Endothelial cell of umbilical vein (primary cell): Measurements from ENCODE around the gene DIO1. TPM values are rescaled to one million over a fixed set of nuclear protein-coding genes. Genes with fewer than 3 reads are reported as not detected.

Experiments used
- BruUV-seq: library from RNA; stranded (reverse); fragments of 400-500 nt; replicated peaks from 2 replicates; lab custom pipeline; 2021; lab: Mats Ljungman, UMichigan
- CTCF ChIA-PET: fragments of 300-600, 350-600 bp; sonication (Branson Sonifier 250); formaldehyde crosslinking; loops from one replicate; lab custom pipeline; 2021; ENCODE audit warnings: antibody characterized with exemption, inconsistent platforms; lab: Charles Lee
- POLR2A ChIA-PET: fragments of 300-600, 350-600 bp; sonication (Branson Sonifier 250); formaldehyde crosslinking; loops from one replicate; lab custom pipeline; 2021; ENCODE audit warnings: antibody characterized with exemption, inconsistent platforms; lab: Charles Lee
- DNase-seq: peaks from one replicate; pipeline ENCODE4 v3.0.0-alpha.2; 2011; ENCODE audit warnings: low read depth, low spot score
- FAIRE-seq: peaks from 2 replicates; lab custom pipeline; 2011; peaks lifted over from hg19 to GRCh38; lab: Jason Lieb, UNC
- H2AFZ ChIP-seq: 2 replicates; pipeline ENCODE4 v1.6.0; 2012; ENCODE audit warnings: low read depth, low read length, control low read depth, inconsistent platforms
- H3K27ac ChIP-seq: 2 replicates; pipeline ENCODE4 v1.5.1; 2011; ENCODE audit warnings: low read depth, mild to moderate bottlenecking, control low read depth, low read length, moderate library complexity; ENCODE audit not compliant: insufficient read depth
- H3K27me3 ChIP-seq, 2 experiments: 2 replicates each; pipeline versions ENCODE4 v1.6.0 to v1.6.1; 2011; ENCODE audit warnings: low read length in 2 of 2, mixed read lengths in 1 of 2; ENCODE audit not compliant: control insufficient read depth in 2 of 2, insufficient read depth in 2 of 2
- H3K36me3 ChIP-seq, 2 experiments: 2 replicates in 1 of 2; 3 replicates in 1 of 2; pipeline ENCODE4 v1.5.1; 2011; ENCODE audit warnings: low read length in 2 of 2, mild to moderate bottlenecking in 1 of 2, moderate library complexity in 1 of 2; ENCODE audit not compliant: control insufficient read depth in 2 of 2, insufficient read depth in 2 of 2; ENCODE audit errors: extremely low read depth in 1 of 2
- H3K4me1 ChIP-seq: 3 replicates; pipeline ENCODE4 v1.5.1; 2011; ENCODE audit warnings: mild to moderate bottlenecking, low read length; ENCODE audit not compliant: control insufficient read depth, insufficient read depth; ENCODE audit errors: extremely low read depth
- H3K4me2 ChIP-seq: 2 replicates; pipeline ENCODE4 v1.6.1; 2011; ENCODE audit warnings: low read length, control low read depth, mixed read lengths; ENCODE audit not compliant: insufficient read depth
- H3K4me3 ChIP-seq, 3 experiments: fragments of 200-600 bp in 1 of 3; sonication (generic), shearing (Covaris generic) in 1 of 3; replicated peaks in 1 of 3; 2 replicates each; pipeline ENCODE4 v1.5.1; 2011 to 2016; ENCODE audit warnings: control low read depth in 3 of 3, low read length in 3 of 3, mild to moderate bottlenecking in 2 of 3, inconsistent platforms in 1 of 3, low read depth in 1 of 3, moderate library complexity in 1 of 3; ENCODE audit not compliant: insufficient read depth in 1 of 3
- H3K79me2 ChIP-seq: 2 replicates; pipeline ENCODE4 v1.6.0; 2012; ENCODE audit warnings: low read length, inconsistent platforms; ENCODE audit not compliant: control insufficient read depth, insufficient read depth
- H3K9ac ChIP-seq: replicated peaks from 2 replicates; pipeline ENCODE3; 2011; ENCODE audit warnings: low read length, control low read depth; ENCODE audit not compliant: insufficient read depth; ENCODE audit errors: extremely low read depth
- H3K9me1 ChIP-seq: replicated peaks from 3 replicates; pipeline ENCODE4 v1.6.0; 2011; ENCODE audit warnings: mild to moderate bottlenecking, low read length; ENCODE audit not compliant: control insufficient read depth, insufficient read depth; ENCODE audit errors: extremely low read depth
- H3K9me3 ChIP-seq: replicated peaks from 2 replicates; pipeline ENCODE4 v1.5.1; 2012; ENCODE audit warnings: low read length, inconsistent platforms; ENCODE audit not compliant: control insufficient read depth, insufficient read depth
- H4K20me1 ChIP-seq: replicated peaks from 2 replicates; pipeline ENCODE3; 2011; ENCODE audit warnings: mild to moderate bottlenecking, low read length; ENCODE audit not compliant: control insufficient read depth, insufficient read depth; ENCODE audit errors: extremely low read depth
- FOS ChIP-seq: IDR thresholded peaks from 2 replicates; pipeline ENCODE4 v1.6.1; 2011; ENCODE audit warnings: mild to moderate bottlenecking, low read length, moderate library complexity, borderline replicate concordance; ENCODE audit not compliant: insufficient read depth
- GATA2 ChIP-seq: IDR thresholded peaks from 2 replicates; pipeline ENCODE4 v1.7.0; 2011; ENCODE audit warnings: low read depth, mild to moderate bottlenecking, moderate library complexity, mixed read lengths, low read length; ENCODE audit not compliant: insufficient read length, insufficient read depth
- JUN ChIP-seq: IDR thresholded peaks from 2 replicates; pipeline ENCODE4 v1.6.1; 2011; ENCODE audit warnings: borderline replicate concordance, low read depth; ENCODE audit not compliant: insufficient read length, insufficient read depth
- MYC ChIP-seq: IDR thresholded peaks from one replicate; pipeline ENCODE4 v1.6.1; 2011; ENCODE audit warnings: mild to moderate bottlenecking, low read depth, low read length
- POLR2A ChIP-seq: IDR thresholded peaks from 2 replicates; pipeline ENCODE4 v1.6.1; 2012; ENCODE audit warnings: low read depth, mild to moderate bottlenecking, control low read depth, low read length
- POLR2AphosphoS5 ChIP-seq: IDR thresholded peaks from 2 replicates; pipeline ENCODE4 v1.6.1; 2012; ENCODE audit warnings: low read depth, mild to moderate bottlenecking, control low read depth, low read length, moderate library complexity; ENCODE audit not compliant: insufficient read depth
- dilution Hi-C: fragments of 300-500 bp; cut with MboI; formaldehyde crosslinking; loops from one replicate; pipeline ENCODE4 v1.15.0; 2019; ENCODE audit warnings: low sequenced_read_pairs; ENCODE audit not compliant: extremely low pct_ligation_motif_present
- intact Hi-C: fragments of 100-400 bp; cut with micrococcal nuclease; formaldehyde crosslinking; loops from one replicate; pipeline ENCODE4 v1.10.0; 2022
- polyA plus RNA-seq, 4 experiments: library from polyadenylated mRNA; depleted of rRNA in 3 of 4; stranded (reverse) in 3 of 4; unstranded in 1 of 4; fragments of >200 nt; gene quantifications; 2 replicates each; pipeline versions ENCODE4 v1.2.1 to v1.2.3, GENCODE V29; 2011 to 2012; ENCODE audit warnings: missing spikeins in 1 of 4
- total RNA-seq: library from RNA; stranded (reverse); gene quantifications from 2 replicates; pipeline ENCODE4 v1.2.3, GENCODE V29; 2021
- TF ChIP-seq, protein P1 (sequence below): IDR thresholded peaks from 2 replicates; pipeline ENCODE4 v1.6.1; 2011; ENCODE audit not compliant: insufficient read depth, insufficient read length
- TF ChIP-seq, protein P2 (sequence below), 2 donors: IDR thresholded peaks; 1 replicate in 1 of 2; 2 replicates in 1 of 2; pipeline ENCODE4 v1.5.1; 2011; ENCODE audit warnings: low read length in 2 of 2, mild to moderate bottlenecking in 2 of 2, moderate library complexity in 2 of 2, control low read depth in 1 of 2, inconsistent platforms in 1 of 2, low read depth in 1 of 2; ENCODE audit not compliant: insufficient read depth in 1 of 2; ENCODE audit errors: extremely low read depth in 1 of 2

The DIO1 gene
- total and polyA plus RNA-seq, 2 donors (not counting 3 experiments of a cell fraction or from before 2014, with no cell fraction given): not detected

DNA sequence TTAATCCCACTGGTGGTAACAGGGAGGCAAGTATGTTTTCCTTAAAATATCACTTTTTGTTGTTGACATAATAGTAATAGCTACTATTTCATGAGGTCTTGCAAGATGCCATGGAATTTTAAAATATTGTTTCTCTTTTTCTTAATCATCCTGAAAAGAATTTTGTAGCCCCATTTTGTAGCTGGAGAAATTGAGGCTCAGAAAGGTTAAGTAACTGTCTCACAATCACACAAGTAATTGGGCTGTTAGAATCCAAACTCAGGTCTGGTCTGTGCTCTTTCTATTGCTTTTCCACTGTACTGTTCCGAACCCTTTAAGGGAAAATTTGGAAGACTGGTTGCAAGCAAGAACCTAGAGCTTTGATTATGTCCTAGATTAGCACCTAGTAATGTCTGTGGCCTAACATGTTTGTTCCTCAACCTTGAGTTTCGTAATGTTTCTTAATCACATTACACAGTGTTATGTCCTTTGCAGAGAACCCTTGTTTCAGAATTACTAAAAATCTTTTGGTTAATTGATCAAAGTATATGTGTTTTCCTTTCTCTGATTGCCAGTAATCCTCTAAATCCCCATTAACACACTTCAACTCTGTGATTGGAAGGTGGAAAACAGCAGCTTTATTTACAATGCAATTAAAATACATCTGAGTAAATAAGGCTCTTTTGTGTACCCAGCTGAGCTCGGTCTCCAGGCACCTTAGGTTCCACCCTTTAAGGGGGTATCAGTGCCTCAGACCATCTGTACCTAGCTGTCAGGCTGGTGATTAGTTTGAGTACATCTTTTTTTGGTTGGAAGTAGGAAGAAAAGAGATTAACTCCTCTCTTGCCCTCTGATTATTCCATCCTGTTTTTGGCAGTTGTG lies 62.6 kb downstream of the DIO1 start:
- Histone ChIP-seq H2AFZ (no peak overlapping the region), H3K4me2 (no peak overlapping the region), H3K27me3 (no peaks in the 10 kb centered on the region), H3K36me3 (peaks cover 16 to 20% of the 10 kb centered on the region in 2 experiments), H3K9me3 (no peaks in the 10 kb centered on the region), H4K20me1 (no peaks in the 10 kb centered on the region), H3K9ac (no peak overlapping the region), H3K4me3 (no peak overlapping the region), H3K27ac (no peak overlapping the region), H3K4me1 (peaks cover 7% of the 10 kb centered on the region), H3K9me1 (no peaks in the 10 kb centered on the region), H3K79me2 (no peaks in the 10 kb centered on the region)
- dilution Hi-C loops (no loop called here), intact Hi-C loops (loop anchor here (5.0 kb wide), 1 partner anchor 469 kb away; no protein-coding TSS in a partner anchor)
- CTCF ChIA-PET: interaction anchor here (1.0 to 1.8 kb wide), 4 partner anchors 9 to 96 kb away, joined by 3 to 12 read pairs (median 6); partner anchors contain the start of genes IFT25 and LRRC42
- FAIRE-seq (no peak), DNase-seq (no peak)
- BruUV-seq: no TSS peak
- POLR2A ChIA-PET: no interaction called here
- no peak for TF ChIP-seq POLR2AphosphoS5
- TF ChIP-seq FOS: no peak
- TF ChIP-seq, protein P1, sequence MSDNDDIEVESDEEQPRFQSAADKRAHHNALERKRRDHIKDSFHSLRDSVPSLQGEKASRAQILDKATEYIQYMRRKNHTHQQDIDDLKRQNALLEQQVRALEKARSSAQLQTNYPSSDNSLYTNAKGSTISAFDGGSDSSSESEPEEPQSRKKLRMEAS: no peak
- TF ChIP-seq, protein P2, sequence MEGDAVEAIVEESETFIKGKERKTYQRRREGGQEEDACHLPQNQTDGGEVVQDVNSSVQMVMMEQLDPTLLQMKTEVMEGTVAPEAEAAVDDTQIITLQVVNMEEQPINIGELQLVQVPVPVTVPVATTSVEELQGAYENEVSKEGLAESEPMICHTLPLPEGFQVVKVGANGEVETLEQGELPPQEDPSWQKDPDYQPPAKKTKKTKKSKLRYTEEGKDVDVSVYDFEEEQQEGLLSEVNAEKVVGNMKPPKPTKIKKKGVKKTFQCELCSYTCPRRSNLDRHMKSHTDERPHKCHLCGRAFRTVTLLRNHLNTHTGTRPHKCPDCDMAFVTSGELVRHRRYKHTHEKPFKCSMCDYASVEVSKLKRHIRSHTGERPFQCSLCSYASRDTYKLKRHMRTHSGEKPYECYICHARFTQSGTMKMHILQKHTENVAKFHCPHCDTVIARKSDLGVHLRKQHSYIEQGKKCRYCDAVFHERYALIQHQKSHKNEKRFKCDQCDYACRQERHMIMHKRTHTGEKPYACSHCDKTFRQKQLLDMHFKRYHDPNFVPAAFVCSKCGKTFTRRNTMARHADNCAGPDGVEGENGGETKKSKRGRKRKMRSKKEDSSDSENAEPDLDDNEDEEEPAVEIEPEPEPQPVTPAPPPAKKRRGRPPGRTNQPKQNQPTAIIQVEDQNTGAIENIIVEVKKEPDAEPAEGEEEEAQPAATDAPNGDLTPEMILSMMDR (IDR thresholded peaks at IDR 0.05; ENCODE audit: extremely low read depth in 1 of 2, insufficient read depth in 1 of 2, low read depth in 1 of 2, low read length in 2 of 2): no peak
- no peak for TF ChIP-seq JUN
- TF ChIP-seq GATA2: no peak
- TF ChIP-seq MYC: no peak
- no peak for TF ChIP-seq POLR2A
